CMK (cell line): ENCODE measurements around the gene IFNA13.
"Not testable (repeated sequence)": the region's sequence is repeated elsewhere in the genome, so short reads cannot be mapped to it uniquely, and the experiment has no call there.

Experiments
- DNase-seq: peaks from one replicate; pipeline ENCODE4 v3.0.0-alpha.2; 2010; ENCODE audit warnings: low read depth

Gene IFNA13

DNA sequence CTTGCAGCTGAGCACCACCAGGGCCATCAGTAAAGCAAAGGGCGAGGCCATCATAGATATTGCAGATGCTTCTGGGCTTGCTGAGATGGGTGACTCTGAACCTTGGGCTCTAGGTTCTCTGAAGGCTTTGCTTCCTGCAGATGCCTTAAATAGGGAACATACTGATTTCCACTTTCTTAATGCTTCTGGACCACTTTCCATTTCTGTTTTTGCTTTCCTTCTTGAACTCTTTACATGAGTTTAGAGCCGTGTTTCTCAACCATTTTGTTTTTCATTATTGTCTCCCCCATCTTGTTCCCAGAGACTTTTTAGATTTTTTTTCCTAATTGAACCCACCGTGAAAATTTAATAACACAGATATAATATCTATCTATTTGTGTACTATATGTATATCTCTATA lies at the start of gene IFNA13:
Gene IFNA13 (minus strand): TSS at position 101 of the 400 bp plus-strand sequence. CDS start 47 bp downstream, at position 54.
- DNase-seq: no peak

DNA sequence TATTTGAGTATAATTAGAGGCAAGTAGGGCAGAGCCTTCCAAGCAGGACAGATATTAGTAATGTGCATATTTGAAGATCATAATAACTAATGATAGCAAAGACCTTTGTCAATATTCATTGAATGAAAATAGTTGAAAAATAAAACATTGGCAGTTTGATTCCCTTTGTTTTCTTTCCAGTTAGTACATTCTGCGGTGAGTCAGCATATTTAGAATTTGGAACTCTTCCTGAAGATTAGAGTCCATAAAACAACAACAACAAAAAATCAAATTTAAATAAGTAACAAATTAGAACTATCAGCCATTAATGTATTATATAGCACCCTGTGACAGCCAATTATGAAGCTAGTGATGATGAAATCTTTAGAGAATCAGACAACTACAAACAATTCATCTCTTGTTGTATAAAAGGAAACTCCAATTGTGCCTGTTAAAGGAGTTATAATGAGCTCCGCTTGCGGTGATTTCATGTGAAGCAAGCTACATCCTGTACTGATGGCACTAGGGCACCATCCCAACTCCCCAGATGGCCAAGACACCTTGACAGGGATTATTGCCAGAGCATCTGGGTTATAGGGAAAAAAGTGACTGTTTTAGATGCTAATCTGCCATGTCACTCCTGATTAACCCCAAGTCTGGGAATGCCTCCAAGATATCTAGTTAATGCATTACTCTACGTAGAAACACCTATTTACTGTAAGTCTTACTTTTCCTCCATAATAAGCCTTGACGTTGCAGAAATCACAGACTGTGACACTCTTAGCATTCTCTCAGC lies 47.8 kb upstream of the IFNA13 start:
- no peak for DNase-seq

DNA sequence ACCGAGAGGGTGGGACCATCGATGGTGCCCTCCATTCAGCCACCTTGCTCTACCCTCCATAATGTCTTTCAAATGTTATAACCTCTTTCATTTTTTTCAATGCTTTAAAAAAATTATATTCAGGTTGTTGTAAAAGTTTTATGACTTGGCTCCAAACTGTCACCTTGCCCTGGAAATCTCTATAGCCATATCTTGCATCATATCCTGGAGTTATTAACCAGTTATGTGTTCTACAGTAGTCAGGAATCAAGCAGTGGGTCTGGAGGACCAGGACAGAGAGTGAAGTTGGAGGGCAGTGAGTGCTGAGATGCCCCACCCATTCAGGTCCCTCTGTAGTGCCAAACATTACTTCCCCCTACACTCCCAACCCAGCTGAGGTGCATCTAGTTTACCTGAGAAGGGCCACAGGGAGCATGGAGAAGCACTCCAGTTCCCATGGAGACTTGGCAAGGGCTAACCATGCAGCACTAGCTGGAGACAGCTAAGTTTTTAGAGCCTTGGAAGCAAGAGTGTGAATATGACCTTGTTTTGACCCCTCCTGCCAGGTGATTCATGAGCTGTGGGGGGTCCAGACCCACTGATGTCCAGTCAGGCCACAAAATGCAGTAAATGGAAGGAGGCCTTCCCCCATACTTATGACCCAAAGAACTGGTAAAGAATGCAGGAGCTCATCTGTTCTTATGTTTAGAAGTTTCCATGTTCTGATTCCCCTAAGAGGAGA lies 46.5 kb upstream of the IFNA13 start:
- no peak for DNase-seq

DNA sequence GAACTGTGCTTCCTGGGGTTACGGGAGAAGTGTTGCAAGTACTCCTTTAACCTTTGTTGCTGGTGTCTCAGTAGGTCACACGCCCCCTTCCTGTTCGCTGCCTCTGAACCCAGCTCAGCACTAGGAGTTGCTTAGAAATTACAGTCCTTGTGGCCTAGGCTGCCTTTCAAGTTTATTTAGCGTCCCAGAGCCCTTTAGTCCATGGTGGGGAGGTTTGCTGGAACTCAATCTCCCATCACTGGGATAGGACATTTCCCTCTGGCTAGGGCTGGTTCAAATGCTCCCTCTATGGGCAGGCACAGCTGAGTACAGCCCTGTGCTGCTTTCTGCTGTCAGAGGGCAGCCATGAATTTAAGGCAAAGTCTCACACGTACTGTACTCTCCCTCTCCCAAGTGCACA lies 45.8 kb upstream of the IFNA13 start:
- DNase-seq: no peak

DNA sequence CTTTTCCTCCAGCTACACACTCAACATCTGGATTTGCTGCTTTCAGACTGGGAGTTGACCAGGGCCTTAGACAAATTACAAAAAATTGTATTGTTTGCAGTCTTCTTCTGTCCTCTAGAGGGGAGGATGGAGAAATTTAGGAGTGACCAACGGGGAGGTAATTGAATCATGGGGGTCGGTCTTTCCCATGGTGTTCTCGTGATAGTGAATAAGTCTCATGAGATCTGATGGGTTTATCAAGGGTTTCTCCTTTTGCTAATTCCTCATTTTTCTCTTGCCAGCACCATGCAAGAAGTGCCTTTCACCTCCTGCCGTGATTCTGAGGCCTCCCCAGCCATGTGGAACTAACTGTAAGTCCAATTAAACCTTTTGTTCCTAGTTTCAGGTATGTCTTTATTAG lies 45.3 kb upstream of the IFNA13 start:
- DNase-seq: no peak

DNA sequence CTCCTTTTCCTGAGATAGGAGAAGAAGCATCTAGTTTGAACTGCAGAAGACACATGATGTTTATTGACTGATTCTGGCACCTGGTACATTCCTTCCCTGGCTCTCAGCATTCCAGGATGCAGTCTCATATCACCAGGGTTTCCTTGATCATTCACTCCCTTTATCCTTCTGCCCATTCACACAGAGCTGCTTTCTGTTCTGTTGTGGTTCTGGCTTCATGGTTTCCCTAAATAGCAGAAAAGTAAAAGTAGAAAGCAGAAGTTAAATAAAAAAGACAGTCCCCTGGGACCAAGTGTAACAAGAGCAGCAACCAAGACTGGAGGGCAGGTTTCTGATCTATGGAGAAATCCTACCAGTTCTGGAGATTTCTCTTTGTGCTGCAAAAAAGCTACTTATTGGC lies 44.2 kb upstream of the IFNA13 start:
- no peak for DNase-seq

DNA sequence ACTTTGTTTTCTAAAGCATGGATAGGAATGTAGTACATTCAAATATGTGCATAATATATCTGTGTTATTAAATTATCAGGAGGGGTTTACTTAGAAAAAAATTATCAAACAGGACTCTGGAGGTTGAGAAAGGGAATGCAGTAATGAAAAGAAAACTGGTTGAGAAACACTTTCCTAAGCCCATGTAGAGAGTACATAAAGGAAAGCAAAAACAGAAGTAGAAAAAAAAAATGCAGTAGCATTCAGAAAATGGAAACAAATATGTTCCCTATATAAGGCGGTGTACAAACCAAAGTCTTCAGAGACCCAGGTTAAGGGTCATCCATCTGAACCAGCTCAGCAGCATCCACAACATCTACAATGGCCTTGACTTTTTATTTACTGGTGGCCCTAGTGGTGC lies 41.0 kb upstream of the IFNA13 start, which contains the start of gene IFNA8:
Gene IFNA8 (plus strand): TSS at position 301 of the 400 bp plus-strand sequence. CDS start 60 bp downstream, at position 361.
- DNase-seq: no peak

DNA sequence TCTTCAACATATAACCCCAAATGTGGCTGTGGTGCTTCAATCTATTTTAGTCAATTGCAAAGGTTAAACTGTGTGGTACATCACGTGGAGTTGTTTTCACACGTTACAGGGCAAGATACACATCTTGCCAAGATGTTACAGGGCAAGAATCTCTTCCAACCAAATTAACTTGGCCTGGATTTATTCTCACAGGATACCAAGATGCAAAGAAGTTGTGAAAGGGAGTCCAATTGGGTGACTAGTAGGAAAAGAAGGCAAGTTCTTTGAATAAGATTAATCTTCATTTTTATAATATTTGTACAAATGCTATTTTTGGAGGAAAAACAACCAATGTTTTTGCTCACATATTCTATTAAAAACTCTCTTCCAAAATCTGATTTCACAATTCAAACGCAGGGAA lies 36.3 kb upstream of the IFNA13 start:
- DNase-seq: no peak

DNA sequence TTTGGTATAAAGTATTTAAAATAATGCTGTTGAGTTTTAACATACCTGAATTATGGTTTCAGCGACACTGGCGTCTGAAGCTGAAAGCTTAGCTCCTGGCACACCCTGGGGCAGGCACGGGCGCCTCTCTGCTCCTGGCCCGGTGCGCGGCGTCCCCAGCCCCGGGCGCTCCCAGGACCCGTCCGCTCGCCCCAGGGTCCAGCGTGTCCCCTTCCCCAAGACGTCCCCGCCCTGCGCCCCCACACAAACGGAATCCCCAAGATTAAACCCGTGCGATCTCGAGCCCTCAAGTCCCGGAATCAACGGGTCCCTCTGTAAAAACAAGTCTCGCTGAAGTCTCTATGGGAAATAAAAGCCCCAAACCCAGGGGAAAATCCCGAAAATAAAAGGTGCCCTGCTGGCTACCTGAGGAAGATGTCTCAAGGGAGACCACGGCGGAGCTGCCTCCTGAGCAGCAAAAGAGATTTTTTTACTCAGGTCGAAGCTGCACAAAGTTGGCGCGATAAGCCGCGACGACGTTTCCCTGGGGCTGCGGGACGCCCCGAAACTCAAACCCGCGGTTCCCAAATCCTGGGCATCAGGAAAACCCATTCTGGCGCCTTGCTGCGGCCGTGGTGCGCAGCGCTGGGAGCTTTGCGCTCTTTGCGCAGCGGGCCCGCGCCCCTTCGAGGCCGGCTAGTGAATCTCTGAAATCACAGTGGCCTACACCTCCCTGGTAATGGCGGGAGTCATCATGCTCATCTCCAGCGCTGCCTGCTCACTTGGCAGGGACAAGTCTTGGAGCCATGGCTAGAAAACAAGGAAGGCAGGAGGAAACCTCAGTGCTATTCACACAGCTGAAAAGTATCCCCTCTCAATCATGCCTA lies 34.8 kb upstream of the IFNA13 start:
- no peak for DNase-seq

DNA sequence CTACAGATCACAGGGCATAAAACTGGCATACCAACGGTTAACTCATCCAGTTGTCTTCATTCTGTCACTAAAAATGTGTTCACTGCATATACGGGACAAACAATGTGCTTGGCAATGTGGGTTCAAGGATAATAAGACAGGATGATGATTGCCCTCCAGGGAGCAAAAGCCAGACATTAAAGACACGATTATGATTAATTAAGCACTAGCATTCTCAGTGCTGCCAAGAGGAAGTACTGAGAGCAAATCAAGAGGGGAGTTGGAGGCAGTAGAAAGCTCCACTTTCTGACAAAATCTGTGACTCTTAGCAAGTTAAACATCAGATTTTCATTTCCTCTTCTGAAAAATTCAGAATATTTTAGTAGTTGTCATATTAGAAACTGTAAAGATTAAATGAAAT lies 32.1 kb upstream of the IFNA13 start:
- DNase-seq: no peak

DNA sequence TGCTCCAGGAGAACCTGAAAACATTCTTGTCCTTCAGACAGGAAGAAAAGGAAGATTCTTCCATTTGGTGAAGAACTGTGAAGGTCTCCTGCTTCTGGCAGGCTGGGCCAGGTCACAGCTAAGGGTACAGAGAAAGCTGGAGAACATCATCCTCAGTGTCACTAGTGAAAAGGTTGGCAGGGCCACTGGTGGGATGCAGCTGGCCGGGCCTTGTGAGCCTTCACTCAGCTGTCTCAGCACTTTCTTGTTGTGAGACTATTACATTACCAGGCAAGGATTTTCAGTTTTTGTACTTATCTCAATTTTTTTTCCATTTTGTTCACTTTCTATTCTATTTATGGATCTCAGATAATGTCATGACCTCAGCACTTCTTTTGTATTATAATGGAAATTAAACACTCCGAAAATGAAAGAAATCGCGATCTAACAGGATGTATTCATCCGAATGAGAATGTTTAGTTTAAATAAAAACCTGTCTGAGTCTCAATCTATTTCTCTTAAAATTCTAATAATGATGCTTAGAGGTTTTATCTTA lies 31.2 kb upstream of the IFNA13 start:
- no peak for DNase-seq

DNA sequence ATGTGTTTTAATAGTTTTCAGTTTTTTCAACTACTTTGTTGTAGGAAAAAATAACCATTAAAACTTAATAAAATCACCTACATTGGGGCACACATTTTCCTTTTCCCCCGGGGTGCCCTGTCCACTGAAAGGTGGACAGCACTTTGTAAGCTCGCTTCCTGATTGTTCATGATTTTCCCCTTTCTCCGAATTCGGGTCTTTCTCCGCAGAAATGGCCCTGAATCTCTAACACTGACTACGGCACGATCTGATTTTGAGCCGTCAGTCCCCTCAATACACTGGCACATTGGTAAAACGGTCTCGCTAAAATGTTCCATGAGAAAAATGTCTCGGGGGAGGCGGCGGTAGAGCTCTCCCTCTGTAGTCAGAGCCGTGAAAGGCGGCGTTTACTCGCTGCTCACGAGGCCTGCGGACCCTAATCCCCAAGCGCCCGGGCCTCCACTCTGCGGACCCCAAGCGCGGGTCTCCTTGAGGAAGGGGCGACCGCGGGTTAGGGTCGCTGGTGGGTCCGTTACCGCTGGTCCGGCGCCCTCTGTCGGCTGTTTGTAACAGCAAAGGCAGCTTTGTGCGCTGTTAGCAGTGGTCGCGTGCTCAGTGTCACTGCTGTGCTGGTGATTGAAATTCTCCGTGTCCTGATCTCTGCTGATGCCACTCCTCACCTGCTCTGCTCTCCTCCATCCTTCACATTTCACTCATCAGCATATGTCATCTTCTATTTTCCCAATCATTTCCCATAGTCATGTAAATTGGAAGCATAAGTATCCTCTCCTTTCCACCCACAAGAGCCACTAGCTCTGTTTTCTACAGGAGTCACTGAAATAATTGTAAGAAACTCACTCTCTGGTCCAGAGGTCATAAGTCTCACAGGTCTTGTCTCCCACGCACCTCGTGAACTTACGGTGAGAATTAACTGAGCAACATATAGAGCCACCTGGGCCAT lies 28.2 kb upstream of the IFNA13 start:
- DNase-seq: no peak

DNA sequence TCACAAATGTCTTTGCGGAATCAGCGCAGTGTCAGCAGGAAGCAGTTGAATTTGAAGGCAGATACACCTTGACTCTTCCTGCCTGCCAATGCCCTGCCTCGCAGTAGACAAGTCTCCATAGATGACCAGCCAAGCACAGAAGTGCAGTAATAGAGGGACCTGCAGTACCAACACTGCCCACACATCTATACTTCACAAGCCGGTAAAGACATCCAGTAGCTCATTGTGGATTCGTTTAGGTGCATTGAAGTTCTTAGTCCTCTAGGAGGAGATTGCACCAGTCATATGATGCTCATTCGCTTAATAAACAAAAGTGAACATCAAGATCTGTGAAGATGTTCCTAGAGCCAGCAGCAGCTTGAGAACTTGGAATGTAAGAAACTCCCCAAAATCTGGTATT lies 24.4 kb upstream of the IFNA13 start:
- no peak for DNase-seq

DNA sequence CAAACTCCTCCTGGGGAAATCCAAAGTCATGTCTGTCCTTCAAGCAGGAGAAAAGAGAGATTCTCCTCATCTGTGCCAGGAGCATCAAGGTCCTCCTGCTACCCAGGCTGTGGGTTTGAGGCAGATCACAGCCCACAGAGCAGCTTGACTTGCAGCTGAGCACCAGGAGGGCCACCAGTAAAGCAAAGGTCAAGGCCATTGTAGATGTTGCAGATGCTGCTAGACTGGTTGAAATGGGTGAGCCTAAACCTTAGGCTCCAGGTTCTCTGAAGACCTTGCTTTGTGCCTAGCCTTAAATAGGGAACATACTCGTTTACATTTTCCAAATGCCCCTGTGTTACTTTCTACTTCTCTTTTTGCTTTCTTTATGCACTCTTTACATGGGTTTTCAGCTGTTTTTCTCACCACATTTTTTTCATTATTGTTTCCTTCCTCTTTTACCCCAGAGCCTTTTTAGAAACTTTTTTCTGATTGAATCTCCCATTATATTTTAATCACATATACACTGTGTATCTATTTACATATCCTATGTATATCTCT lies 17.3 kb upstream of the IFNA13 start, which contains the start of gene IFNA2:
Gene IFNA2 (minus strand): TSS at position 268 of the 540 bp plus-strand sequence. CDS start 69 bp downstream, at position 199.
- no peak for DNase-seq

DNA sequence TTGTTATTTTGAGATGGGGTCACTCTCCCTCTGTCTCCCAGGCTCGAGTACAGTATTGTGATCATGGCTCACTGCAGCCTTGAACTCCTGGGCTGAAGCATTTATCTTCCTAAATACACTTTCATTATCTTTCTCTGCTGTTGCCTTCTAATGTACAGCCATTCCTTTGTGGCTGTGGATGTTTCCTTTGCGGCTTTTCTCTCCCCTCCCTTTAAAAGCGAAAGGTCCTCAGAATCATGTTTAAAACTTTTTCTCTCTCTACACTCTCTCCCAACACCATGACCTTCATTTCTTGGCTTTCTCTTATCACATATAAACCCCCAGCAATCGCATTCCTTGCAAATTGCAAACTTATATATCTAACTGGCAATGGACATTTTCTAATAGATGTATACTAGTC lies 15.8 kb upstream of the IFNA13 start:
- no peak for DNase-seq

DNA sequence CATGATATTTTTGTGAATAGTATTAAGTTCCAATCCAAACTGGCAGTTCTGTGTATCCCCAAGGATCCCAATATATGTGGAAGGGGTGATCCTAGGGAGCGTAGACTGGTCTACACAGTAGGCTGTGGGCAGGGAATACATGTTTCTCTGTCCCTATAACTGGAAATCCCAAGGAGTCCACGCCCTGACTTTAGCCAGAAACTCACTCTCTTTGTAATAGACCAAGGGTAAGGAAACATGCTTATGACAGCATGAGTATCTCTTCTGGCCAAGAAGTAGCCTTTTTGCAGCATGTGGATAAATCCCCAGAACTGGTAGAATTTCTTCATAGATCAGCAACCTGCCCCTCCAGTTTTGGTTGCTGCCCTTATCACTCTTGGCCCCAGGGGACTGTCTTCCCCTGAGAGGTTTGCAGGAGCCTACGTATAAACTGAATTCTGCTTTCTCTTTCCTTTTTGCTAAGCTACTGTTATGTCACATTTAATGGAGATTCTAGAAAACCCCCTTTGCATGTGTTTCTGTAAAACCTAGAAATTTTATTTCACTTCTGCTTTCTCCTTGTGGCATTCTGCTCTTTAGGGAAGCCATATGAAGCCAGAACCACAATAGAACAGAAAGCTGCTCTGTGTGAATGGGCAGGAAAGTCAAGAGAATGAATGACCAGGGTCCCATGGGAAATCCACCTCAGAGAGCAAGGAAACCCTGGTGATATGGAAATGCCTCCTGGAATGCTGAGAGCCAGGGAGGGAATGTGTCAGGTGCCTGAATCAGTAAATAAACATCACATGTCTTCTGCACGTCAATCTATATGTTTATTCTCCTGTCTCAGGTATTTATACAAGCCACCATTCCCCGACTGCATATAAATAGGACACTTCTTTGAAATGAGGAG lies 13.8 kb upstream of the IFNA13 start:
- DNase-seq: no peak

DNA sequence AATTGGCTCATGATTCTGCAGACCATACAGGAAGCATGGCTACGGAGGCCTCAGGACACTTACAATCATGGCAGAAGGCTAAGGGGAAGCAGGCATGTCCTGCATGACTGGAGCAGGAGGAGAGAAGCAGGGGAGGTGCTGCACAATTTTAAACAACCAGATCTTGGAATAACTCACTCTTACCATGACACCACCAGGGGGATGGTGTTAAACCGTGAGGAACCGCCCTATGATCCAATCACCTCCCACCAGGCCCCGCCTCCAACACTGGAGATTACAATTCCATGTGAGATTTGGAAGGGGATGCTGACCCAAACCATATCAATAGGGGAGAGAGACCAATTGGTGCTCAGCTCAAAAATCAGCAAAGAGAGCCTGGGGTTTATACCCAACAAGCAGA lies 3.6 kb upstream of the IFNA13 start:
- DNase-seq: not testable (repeated sequence)

DNA sequence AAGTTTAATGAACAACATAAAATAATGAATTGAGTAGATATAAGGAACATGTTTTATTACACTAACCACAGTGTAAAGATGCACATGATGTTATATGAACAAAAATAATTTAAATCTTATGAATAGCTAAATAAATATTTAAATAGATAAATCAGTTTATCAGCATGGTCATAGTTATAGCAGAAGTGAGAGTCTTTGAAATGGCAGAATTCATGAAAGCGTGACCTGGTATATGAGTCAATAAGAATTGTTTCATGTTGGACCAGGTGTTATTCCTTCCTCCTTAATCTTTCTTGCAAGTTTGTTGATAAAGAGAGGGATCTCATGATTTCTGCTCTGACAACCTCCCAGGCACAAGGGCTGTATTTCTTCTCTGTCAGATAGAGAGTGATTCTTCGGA lies 688 bp downstream of the IFNA13 start:
- DNase-seq: not testable (repeated sequence)

DNA sequence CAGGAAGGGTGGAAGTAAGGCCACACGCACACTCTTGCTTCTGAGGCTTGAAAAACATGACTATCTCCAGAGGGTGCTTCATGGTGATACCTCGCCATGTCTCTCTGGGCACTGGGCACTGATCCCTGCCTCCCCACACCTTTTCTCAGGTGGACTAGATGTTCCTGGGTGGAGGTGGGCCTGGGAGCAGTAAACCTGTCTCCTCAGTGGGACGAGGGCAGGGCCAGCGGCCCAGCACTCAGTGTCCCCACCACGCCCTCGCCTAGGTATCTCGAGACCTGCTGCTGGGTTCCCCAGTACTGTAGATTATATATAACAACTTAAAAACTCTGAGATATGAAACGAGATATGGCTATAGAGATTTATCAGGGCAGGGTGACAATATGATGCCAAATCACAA lies 5.6 kb downstream of the IFNA13 start:
- DNase-seq: no peak
